Activated CD8-positive, alpha-beta T cell treated with anti-CD3 and anti-CD28 coated beads for 36 hours (primary cell): Measurements from ENCODE around the gene ASRGL1. TPM values are rescaled to one million over a fixed set of nuclear protein-coding genes. Genes with fewer than 3 reads are reported as not detected.

Experiments used
- ATAC-seq: fragments of 200-7000 bp; cut with Tn5 transposase; one replicate; pipeline ENCODE4 v1.10.0; 2021; ENCODE audit warnings: mild to moderate bottlenecking, moderate library complexity
- CTCF ChIA-PET: fragments of 350-600 bp; sonication (Branson Sonifier 250); formaldehyde crosslinking; loops from one replicate; lab custom pipeline; 2021; ENCODE audit warnings: antibody characterized with exemption; lab: Charles Lee
- POLR2A ChIA-PET: fragments of 350-600 bp; sonication (Branson Sonifier 250); formaldehyde crosslinking; loops from one replicate; lab custom pipeline; 2021; ENCODE audit warnings: antibody characterized with exemption; lab: Charles Lee
- DNase-seq: peaks from one replicate; pipeline ENCODE4 v3.0.0-alpha.2; 2020
- H3K27ac Mint-ChIP-seq: one replicate; pipeline ENCODE4 v1.8.0; 2021; ENCODE audit warnings: mild to moderate bottlenecking, mixed read lengths
- H3K27me3 Mint-ChIP-seq: one replicate; pipeline ENCODE4 v1.8.0; 2021; ENCODE audit warnings: mixed read lengths
- H3K36me3 Mint-ChIP-seq: one replicate; pipeline ENCODE4 v1.8.0; 2021; ENCODE audit warnings: low read depth, mixed read lengths
- H3K4me1 Mint-ChIP-seq: one replicate; pipeline ENCODE4 v1.8.0; 2021; ENCODE audit warnings: low read depth, mixed read lengths
- H3K4me3 Mint-ChIP-seq: one replicate; pipeline ENCODE4 v1.8.0; 2021; ENCODE audit warnings: mild to moderate bottlenecking, moderate library complexity, mixed read lengths
- H3K9me3 Mint-ChIP-seq: one replicate; pipeline ENCODE4 v1.8.0; 2021; ENCODE audit warnings: mixed read lengths
- CTCF ChIP-seq: fragments of 200-600 bp; IDR thresholded peaks from one replicate; pipeline ENCODE4 v1.8.0; 2022; ENCODE audit warnings: antibody characterized with exemption, mild to moderate bottlenecking
- intact Hi-C: fragments of 100-400 bp; cut with micrococcal nuclease; formaldehyde crosslinking; loops from one replicate; pipeline ENCODE4 v1.10.0; 2022
- total RNA-seq, 2 experiments: library from RNA; stranded (reverse); gene quantifications; one replicate each; pipeline ENCODE4 v1.2.3, GENCODE V29; 2021

ASRGL1 gene
- total RNA-seq, 2 experiments from 2014 or later = 6.4 to 6.7 TPM

GRCh38 chr11:62435846-62436660, 98.8 kb downstream of the ASRGL1 start:
- Mint-ChIP-seq H3K9me3 (no peaks in the 10 kb centered on the region), H3K4me1 (peaks cover 23% of the 10 kb centered on the region), H3K4me3 (no peak overlapping the region), H3K36me3 (no peaks in the 10 kb centered on the region), H3K27me3 (peaks cover 2% of the 10 kb centered on the region), H3K27ac (no peak overlapping the region)
- CTCF ChIA-PET = interaction anchor here (0.9 to 1.6 kb wide), 3 partner anchors 11 to 125 kb away, joined by 4 to 13 read pairs (median 4); no protein-coding TSS in a partner anchor
- no peak for TF ChIP-seq CTCF
- POLR2A ChIA-PET = interaction anchor here (0.7 kb wide), 1 partner anchor 11 kb away, joined by 3 read pairs; no protein-coding TSS in a partner anchor
- no peak for DNase-seq
- intact Hi-C loops = no loop called here
- ATAC-seq = peak; percentile 56

GRCh38 chr11:62437616-62438015, 100.4 kb downstream of the ASRGL1 start:
- POLR2A ChIA-PET = interaction anchor here (0.8 to 1.2 kb wide), 2 partner anchors 9 to 13 kb away, joined by 3 to 4 read pairs; no protein-coding TSS in a partner anchor
- H3K4me3 Mint-ChIP-seq = no peak overlapping the region
- H3K9me3 Mint-ChIP-seq = no peaks in the 10 kb centered on the region
- intact Hi-C loops = no loop called here
- peaks cover 16% of the 10 kb centered on the region for H3K4me1 Mint-ChIP-seq
- H3K27me3 Mint-ChIP-seq = no peaks in the 10 kb centered on the region
- H3K36me3 Mint-ChIP-seq = no peaks in the 10 kb centered on the region
- H3K27ac Mint-ChIP-seq = no peak overlapping the region
- no peak for TF ChIP-seq CTCF
- DNase-seq (no peak), ATAC-seq (no peak)
- CTCF ChIA-PET = interaction anchor here (1.0 to 1.7 kb wide), 5 partner anchors 11 to 106 kb away, joined by 3 to 7 read pairs (median 5); no protein-coding TSS in a partner anchor

GRCh38 chr11:62438641-62439040, 101.4 kb downstream of the ASRGL1 start:
- ATAC-seq (no peak), DNase-seq (no peak)
- no peak overlapping the region for H3K27ac Mint-ChIP-seq
- H3K4me3 Mint-ChIP-seq = no peak overlapping the region
- no peak for TF ChIP-seq CTCF
- intact Hi-C loops = no loop called here
- ChIA-PET POLR2A (no interaction called here), CTCF (no interaction called here)
- H3K27me3 Mint-ChIP-seq = peaks cover 1% of the 10 kb centered on the region
- H3K9me3 Mint-ChIP-seq = no peaks in the 10 kb centered on the region
- peaks cover 14% of the 10 kb centered on the region for H3K4me1 Mint-ChIP-seq
- H3K36me3 Mint-ChIP-seq = no peaks in the 10 kb centered on the region

- intact Hi-C loops = no loop called here
- no peaks in the 10 kb centered on the region for H3K9me3 Mint-ChIP-seq
- H3K27ac Mint-ChIP-seq = no peak overlapping the region
- POLR2A ChIA-PET = no interaction called here
- CTCF ChIA-PET = no interaction called here
- peaks cover 5% of the 10 kb centered on the region for H3K27me3 Mint-ChIP-seq
- no peak for TF ChIP-seq CTCF
- H3K4me3 Mint-ChIP-seq = no peak overlapping the region
- no peak for DNase-seq
- H3K36me3 Mint-ChIP-seq = no peaks in the 10 kb centered on the region
- no peak for ATAC-seq
- peaks cover 9% of the 10 kb centered on the region for H3K4me1 Mint-ChIP-seq
Observed at GRCh38 chr11:62439785-62440602, 102.7 kb downstream of the ASRGL1 start.

Other genes with a start within 250 kb of the ASRGL1 start
- gene INCENP, start 213.4 kb upstream of the ASRGL1 start, total RNA-seq = 100 to 1,000 TPM; 126 to 130 TPM
- gene SCGB1D1, start 147.2 kb upstream of the ASRGL1 start, total RNA-seq = not detected
- not detected for gene SCGB2A1, start 128.8 kb upstream of the ASRGL1 start, total RNA-seq
- gene SCGB1D2, start 95.2 kb upstream of the ASRGL1 start, total RNA-seq = not detected
- not detected for gene SCGB2A2, start 67.3 kb upstream of the ASRGL1 start, total RNA-seq
- gene SCGB1D4, start 38.4 kb upstream of the ASRGL1 start, total RNA-seq = not detected
- not detected for gene SCGB1A1, start 81.6 kb downstream of the ASRGL1 start, total RNA-seq
- 10 to 100 TPM; 41.1 to 43.0 TPM for gene AHNAK, start 209.4 kb downstream of the ASRGL1 start, total RNA-seq
- gene EEF1G, start 236.4 kb downstream of the ASRGL1 start, total RNA-seq = 1,000 to 10,000 TPM; 1,925 to 1,979 TPM